ENCODE data around the gene SMYD3.

Gene SMYD3

GRCh38 chr1:246413430-246413829 is 93.6 kb downstream of the SMYD3 start:
- no peak for DNase-seq

DNA sequence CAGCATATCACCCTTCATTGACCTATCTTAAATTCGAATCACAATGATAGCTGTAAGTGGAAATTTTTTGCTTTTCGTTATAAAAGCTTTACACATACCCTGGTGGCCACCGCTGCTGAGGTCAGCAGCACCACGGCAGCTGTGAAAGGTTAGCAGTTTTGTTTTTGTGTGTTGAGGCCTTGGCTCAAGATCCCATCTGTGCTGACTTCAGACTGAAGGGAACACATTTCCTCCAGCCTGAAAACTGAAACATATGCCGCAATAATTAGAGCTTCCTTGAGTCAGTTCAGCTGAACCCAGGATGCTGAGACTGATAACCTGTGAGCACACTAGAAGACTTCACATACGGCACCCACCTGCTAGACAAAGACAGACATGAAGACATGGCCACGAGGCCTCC is 103.0 kb downstream of the SMYD3 start:
- no peak for DNase-seq

DNA sequence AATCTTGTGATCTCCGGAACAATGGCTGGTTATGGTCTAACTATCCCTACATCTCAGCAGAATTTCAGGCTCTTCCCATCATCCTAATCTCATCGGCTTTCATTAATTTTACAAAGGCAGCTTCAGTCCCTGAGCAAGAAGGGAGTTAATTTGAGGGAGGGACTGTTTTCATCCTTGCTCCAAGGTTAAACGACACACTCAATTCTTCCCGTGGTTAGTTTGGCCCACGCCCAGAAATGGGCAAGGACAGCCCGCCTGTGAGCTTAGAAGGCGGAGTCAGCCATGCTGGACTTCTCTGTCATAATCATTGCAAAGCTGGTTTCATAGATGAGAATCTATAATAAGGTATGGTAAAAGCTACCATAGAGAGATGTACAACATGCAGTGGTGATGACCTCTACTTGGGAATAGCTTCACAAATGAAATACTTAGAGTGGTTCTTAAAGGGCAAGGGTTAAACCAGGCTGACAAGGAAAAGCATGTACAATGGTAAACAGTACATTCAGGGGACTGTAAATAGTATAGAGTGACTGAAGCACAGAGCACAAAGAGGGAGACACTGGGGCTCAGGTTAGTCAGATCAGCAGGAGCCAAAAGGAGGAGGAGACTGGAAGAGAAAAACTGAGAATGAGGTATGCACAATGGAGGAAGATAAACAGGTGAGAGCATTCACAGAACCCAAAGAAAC is 108.8 kb downstream of the SMYD3 start:
- no peak for DNase-seq

GRCh38 chr1:246397046-246397445 is 110.0 kb downstream of the SMYD3 start:
- DNase-seq: no peak

DNA sequence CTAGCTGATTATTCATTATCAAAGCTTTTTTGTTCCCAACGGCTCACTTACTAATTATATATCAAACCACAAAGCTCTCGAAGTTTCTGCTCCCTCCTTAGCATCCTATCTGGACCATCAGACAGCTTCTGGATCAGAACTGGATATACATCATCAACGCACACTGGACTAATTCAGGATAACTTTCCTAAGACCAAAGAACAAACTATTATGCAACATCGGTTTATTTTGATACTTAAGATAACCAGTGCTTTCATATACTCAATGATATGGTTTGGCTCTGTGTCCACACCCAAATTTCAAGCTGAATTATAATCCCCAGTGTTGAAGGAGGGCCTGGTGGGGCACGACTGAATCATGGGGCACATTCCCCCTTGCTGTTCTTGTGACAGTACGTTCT is 110.8 kb downstream of the SMYD3 start:
- no peak for DNase-seq

GRCh38 chr1:246394121-246394520 is 113.0 kb downstream of the SMYD3 start:
- DNase-seq: no peak

DNA sequence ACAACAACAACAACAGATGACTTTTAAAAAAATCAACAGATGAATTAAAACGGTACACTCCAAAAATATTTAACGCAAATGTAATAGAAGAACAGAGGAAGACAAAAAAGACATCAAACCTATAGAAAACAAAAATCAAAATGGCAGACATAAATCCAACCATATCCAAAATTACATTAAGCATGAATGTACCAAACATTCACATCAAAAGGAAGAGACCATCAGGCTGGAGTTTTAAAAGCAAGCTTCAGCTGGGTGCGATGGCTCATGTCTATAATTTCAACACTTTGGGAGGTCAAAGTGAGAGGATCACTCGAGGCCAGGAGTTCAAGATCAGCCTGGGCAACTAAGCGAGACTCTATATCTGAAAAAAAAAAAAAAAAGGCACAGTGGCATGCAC is 116.2 kb downstream of the SMYD3 start:
- DNase-seq: no peak

DNA sequence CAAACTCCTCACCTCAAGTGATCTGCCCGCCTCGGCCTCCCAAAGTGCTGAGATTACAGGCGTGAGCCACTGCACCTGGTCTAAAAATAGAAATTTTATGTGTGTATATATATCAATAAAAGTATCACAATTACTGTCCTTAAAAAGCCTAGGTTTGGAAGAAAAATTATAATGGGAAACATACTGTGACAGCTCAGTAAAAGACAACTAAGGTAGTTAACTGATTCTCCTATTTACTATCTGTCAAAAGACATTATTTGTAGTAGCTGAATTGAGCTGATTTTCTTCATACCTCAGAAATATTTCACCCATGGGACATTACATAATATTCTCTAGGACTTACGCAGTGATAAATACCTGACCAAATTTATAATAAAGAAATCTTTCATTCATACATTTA is 122.5 kb downstream of the SMYD3 start:
- no peak for DNase-seq

- DNase-seq: no peak
These were observed 123.3 kb downstream of the SMYD3 start for GRCh38 chr1:246383791-246384190.

DNA sequence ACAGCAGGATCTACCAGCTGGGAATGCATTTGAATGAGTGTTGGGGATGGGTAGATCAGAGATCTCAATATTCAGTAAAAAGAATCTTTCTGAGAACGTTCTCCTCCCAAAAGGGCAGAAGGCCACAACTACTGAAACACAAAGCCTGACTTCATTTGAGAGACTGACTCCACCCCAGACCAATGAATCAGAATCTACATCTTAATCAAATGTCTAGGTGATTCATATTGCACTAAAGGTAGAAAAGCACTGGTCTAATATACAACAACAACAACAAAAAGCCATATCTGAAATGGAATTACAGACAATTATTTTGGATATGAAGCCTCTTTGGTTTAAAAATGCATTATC is 123.9 kb downstream of the SMYD3 start:
- DNase-seq: peak; percentile 13

- DNase-seq: no peak
These were observed 124.4 kb downstream of the SMYD3 start for GRCh38 chr1:246382589-246383238.

DNA sequence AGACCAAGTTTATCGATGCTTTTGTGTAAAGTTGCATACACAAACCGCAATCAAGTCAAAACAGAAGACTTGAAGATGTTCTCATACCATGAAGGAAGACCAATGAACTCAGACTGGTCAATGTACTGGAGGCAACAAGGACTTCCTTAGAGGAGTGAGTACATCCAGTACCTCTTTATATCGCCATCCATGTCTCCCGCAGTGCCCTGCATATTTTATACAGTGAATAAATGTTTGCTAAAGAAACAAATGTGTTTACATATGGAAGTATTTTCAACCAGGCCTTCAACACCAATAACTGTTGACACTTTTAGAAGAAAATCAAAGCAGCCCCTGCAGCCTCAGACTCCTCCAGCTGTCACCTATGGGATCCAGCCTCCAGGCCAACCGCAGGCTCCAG is 125.6 kb downstream of the SMYD3 start:
- no peak for DNase-seq

- DNase-seq: no peak
These were observed 129.4 kb downstream of the SMYD3 start for GRCh38 chr1:246377625-246378153.

GRCh38 chr1:246373828-246374569 is 133.1 kb downstream of the SMYD3 start:
- DNase-seq: no peak

- DNase-seq: no peak
These were observed 134.5 kb downstream of the SMYD3 start for GRCh38 chr1:246372559-246372958.

- DNase-seq: no peak
These were observed 140.0 kb downstream of the SMYD3 start for GRCh38 chr1:246367041-246367440.

DNA sequence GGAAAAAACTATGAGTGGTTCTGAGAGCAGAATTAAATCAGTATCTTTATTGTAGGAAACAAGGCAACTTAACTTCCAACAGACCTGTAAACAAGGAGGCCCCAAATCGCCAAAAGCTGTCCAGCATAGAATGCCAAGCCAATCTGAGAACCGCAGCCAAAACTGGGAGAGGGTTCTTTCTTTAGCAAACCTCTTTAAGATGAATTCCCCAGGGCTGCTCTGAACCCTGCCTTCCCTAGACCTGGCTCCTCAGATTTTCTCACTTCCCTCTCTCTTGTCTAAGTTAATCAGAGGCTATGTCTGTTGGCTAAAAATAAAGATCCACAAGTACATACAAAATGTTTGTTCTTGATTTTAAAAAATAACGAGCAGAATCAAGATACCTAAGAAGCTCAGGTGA is 141.4 kb downstream of the SMYD3 start:
- no peak for DNase-seq

DNA sequence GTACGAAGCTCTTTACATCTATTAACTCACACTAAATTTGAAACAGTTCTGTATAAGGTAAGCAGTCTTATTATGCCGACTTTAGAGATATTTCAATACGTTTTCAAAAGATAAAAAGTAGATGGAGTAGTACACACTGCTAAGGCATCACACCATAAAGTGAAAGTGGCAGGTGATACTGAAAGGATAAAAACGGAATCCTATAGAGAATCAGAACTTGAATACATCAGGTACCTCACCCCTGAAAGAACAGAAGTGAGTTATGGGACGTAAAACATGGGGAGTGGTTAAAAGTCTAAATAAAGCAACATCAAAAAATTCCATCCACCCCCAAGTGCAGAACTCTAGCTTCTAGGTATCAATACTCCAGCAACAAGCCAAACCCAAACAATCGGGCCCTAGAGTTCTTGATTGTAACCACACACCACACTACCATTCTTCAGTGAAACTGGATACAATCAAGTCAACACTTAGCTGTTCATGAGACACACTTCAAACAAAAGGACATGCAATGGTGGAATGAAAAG is 142.6 kb downstream of the SMYD3 start:
- DNase-seq: no peak

- DNase-seq: peak; percentile 5
These were observed 150.0 kb downstream of the SMYD3 start for GRCh38 chr1:246357014-246357598.

- no peak for DNase-seq
These were observed 151.5 kb downstream of the SMYD3 start for GRCh38 chr1:246355411-246356230.

DNA sequence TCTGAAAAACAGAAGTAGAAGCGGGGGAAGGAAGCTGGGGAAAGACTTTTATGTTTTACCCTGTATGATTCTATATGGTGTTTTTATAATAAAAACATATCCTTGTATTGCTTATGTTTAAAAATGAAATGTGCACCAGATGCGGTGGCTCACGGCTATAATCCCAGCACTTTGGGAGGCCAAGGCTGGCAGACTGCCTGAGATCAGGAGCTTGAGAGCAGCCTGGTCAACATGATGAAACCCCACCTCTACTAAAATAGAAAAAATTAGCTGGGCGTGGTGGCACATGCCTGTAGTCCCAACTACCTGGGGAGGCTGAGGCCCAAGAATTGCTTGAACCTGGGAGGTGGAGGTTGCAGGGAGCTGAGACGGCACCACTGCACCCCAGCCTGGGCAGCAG is 155.4 kb downstream of the SMYD3 start:
- DNase-seq: no peak

GRCh38 chr1:246350745-246351144 is 156.3 kb downstream of the SMYD3 start:
- DNase-seq: no peak

All from kidney glomerular epithelial cell (primary cell).